Lung (tissue), 12 donors: ENCODE data around the gene F2RL2. TPM values are rescaled to one million over a fixed set of nuclear protein-coding genes. Genes with fewer than 3 reads are reported as not detected.
A peak's percentile ranks its signal among the peaks of the same experiment; 100 is the strongest.

Experiments used
- ATAC-seq: fragments of 200-7000 bp; cut with Tn5 transposase; one replicate; pipeline ENCODE4 v1.9.1; 2020; ENCODE audit warnings: moderate number of reproducible peaks; ENCODE audit not compliant: insufficient read depth, low FRiP score
- DNase-seq, 3 donors: peaks; one replicate each; pipeline ENCODE4 v3.0.0-alpha.2; 2013 to 2017
- H3K27ac ChIP-seq, 2 donors: one replicate each; pipeline ENCODE4 v1.5.1; 2013; ENCODE audit warnings: mild to moderate bottlenecking in 2 of 2, moderate library complexity in 2 of 2, control low read depth in 1 of 2, inconsistent platforms in 1 of 2, low read depth in 1 of 2, low read length in 1 of 2
- H3K27me3 ChIP-seq, 3 donors: one replicate each; pipeline ENCODE4 v1.5.1; 2013; ENCODE audit warnings: low read length in 2 of 3; ENCODE audit not compliant: control insufficient read depth in 3 of 3, insufficient read depth in 3 of 3
- H3K36me3 ChIP-seq, 4 donors: one replicate each; pipeline ENCODE4 v1.5.1; 2013; ENCODE audit warnings: low read length in 4 of 4, mild to moderate bottlenecking in 1 of 4, moderate library complexity in 1 of 4; ENCODE audit not compliant: control insufficient read depth in 4 of 4, insufficient read depth in 4 of 4
- H3K4me1 ChIP-seq, 5 donors: one replicate each; pipeline ENCODE4 v1.5.1; 2013; ENCODE audit warnings: low read length in 5 of 5, mild to moderate bottlenecking in 2 of 5, moderate library complexity in 1 of 5; ENCODE audit not compliant: control insufficient read depth in 5 of 5, insufficient read depth in 5 of 5
- H3K4me3 ChIP-seq: one replicate; pipeline ENCODE4 v1.5.1; 2013; ENCODE audit warnings: mild to moderate bottlenecking, control low read depth, moderate library complexity
- H3K9ac ChIP-seq, 2 donors: one replicate each; pipeline ENCODE4 v1.5.1; 2013; ENCODE audit warnings: low read length in 2 of 2, control low read depth in 1 of 2; ENCODE audit not compliant: insufficient read depth in 1 of 2
- H3K9me3 ChIP-seq, 4 donors: one replicate each; pipeline ENCODE4 v1.5.1; 2013; ENCODE audit warnings: low read length in 3 of 4, mild to moderate bottlenecking in 1 of 4, moderate library complexity in 1 of 4; ENCODE audit not compliant: control insufficient read depth in 4 of 4, insufficient read depth in 3 of 4
- WGBS, 2 donors: extraction: QIAGEN DNeasy Blood & Tissue Kit; methylation state at CpG; one replicate each; pipeline ENCODE4 v1.1.7; 2013; 5-methylcytosine and 5-hydroxymethylcytosine counted together
- polyA plus RNA-seq, 2 donors: library from polyadenylated mRNA; stranded (reverse); fragments of 200-250 nt; gene quantifications; one replicate each; pipeline ENCODE4 v1.2.1, GENCODE V29; 2013
- total RNA-seq, 2 donors: library from RNA; depleted of rRNA in 1 of 2; stranded (reverse); fragments of >200 nt in 1 of 2; gene quantifications; one replicate each; pipeline ENCODE4 v1.2.1, GENCODE V29; 2014 to 2021
- TF ChIP-seq, protein P1 (sequence below): IDR thresholded peaks from 2 replicates; pipeline ENCODE4 v1.5.1; 2012; ENCODE audit warnings: mild to moderate bottlenecking; ENCODE audit errors: control extremely low read depth, extremely low read depth
- donor health status: control.
- donor health status: control.
- donor health status: Bipolar disorder and iron deficiency.
- donor health status: healthy.
- donor health status: DM: yes; HTN: yes; CAD: no.

F2RL2 gene
- total and polyA plus RNA-seq, 4 donors = 0.07 to 0.80 (median 0.33) TPM

DNA sequence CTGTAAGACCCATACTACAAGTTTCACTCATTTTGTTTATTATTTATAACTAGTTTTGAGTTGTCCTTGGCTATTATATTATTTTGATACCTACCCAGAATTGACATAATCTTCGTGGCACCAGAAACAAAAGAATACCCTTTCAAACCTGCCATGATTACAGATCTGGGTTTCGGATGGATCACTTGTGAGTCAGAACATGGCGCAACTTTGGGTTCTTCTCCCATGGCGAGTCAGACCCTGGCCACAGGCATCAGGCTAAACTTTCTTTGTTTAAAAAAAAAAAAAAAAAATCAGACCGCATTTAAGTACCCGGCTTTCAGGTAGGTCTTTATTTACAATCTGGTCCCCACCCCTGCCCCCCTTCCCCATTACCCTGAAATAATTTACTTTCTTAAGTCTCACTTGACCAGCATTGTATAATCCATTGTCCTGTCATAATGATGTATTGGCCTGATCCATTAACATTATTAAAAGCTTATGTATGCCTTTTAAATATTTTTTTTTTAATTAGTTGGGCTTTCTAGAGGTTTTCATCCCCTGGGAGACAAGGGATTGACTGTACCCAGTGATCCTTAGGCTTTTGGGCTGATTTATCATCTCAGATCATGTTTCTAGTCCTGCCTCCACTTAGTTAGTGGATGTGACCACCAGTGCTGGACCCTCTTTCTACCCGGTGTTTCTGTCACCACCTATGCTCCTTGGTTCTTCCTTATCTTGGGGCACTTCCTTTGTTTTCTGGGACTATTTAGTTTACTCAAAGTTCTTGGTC, 43.9 kb downstream of the F2RL2 start:
- Histone ChIP-seq H3K4me1 (peaks cover 0 to 21% (median 4%) of the 10 kb centered on the region in 5 donors), H3K27me3 (no peaks in the 10 kb centered on the region), H3K9me3 (no peaks in the 10 kb centered on the region), H3K27ac (no peak overlapping the region), H3K36me3 (peaks cover 0 to 2% (median 0%) of the 10 kb centered on the region in 4 donors), H3K4me3 (no peak overlapping the region), H3K9ac (no peak overlapping the region)
- WGBS, 2 donors = 76 to 86% methylated on average over 7 of the region's 7 CpGs
- no peak for ATAC-seq
- TF ChIP-seq, protein P1, sequence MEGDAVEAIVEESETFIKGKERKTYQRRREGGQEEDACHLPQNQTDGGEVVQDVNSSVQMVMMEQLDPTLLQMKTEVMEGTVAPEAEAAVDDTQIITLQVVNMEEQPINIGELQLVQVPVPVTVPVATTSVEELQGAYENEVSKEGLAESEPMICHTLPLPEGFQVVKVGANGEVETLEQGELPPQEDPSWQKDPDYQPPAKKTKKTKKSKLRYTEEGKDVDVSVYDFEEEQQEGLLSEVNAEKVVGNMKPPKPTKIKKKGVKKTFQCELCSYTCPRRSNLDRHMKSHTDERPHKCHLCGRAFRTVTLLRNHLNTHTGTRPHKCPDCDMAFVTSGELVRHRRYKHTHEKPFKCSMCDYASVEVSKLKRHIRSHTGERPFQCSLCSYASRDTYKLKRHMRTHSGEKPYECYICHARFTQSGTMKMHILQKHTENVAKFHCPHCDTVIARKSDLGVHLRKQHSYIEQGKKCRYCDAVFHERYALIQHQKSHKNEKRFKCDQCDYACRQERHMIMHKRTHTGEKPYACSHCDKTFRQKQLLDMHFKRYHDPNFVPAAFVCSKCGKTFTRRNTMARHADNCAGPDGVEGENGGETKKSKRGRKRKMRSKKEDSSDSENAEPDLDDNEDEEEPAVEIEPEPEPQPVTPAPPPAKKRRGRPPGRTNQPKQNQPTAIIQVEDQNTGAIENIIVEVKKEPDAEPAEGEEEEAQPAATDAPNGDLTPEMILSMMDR = no peak
- DNase-seq = no peak

DNA sequence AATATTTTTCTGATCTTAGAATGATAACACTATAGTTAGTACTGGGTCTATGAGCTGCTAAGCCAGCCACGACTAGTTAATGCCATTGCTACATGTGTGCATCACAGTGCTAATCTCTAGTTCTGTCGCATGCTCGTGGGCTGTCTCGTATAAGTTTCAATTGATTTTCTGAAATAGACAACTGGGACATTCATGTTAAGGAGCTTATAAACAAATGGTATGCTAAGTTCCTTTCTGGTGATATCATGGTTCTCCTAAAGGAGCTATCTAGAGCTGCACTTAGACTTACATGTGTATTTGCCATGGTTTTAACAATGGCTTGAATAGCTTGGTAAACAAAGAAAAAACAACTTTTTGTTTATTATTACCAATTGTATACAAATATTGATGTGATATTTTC, 46.2 kb downstream of the F2RL2 start:
- DNase-seq (no peak), ATAC-seq (no peak)
- no peak overlapping the region for H3K4me3 ChIP-seq
- 79 to 92% methylated on average over 4 of the region's 4 CpGs for WGBS, 2 donors
- H3K9me3 ChIP-seq = no peaks in the 10 kb centered on the region
- no peak overlapping the region for H3K9ac ChIP-seq
- H3K27ac ChIP-seq = no peak overlapping the region
- H3K27me3 ChIP-seq = no peaks in the 10 kb centered on the region
- peaks cover 0 to 16% (median 4%) of the 10 kb centered on the region in 5 donors for H3K4me1 ChIP-seq
- TF ChIP-seq, protein P1 = no peak
- peaks cover 0 to 2% (median 0%) of the 10 kb centered on the region in 4 donors for H3K36me3 ChIP-seq

DNA sequence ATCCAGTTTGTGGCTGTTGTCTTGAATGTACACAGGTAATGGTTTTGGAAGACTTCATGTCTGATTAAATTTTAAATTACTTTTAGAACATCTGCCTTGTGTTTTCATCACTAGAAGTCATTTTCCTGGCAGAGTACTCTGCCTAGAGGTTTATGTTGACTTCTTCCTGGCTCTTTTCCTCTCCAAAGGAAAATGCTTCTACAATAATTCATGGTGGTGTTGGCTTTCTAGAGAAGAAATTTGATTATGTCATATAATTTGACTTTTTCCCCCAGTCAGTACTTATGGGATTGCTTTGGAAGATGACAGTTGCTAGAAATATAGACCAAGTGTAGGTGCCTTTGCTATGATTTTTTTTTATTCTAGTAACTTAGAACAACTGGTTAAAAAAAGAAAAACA, 46.8 kb downstream of the F2RL2 start:
- Histone ChIP-seq H3K27me3 (no peaks in the 10 kb centered on the region), H3K9ac (no peak overlapping the region), H3K4me1 (peaks cover 0 to 16% (median 4%) of the 10 kb centered on the region in 5 donors), H3K36me3 (peaks cover 0 to 2% (median 0%) of the 10 kb centered on the region in 4 donors), H3K9me3 (no peaks in the 10 kb centered on the region), H3K27ac (no peak overlapping the region), H3K4me3 (no peak overlapping the region)
- no peak for ATAC-seq
- TF ChIP-seq, protein P1 = no peak
- peak in 2 of 3 donors; percentile 86 to 90 for DNase-seq
